IPS DF 6.9 (cell line): Measurements from ENCODE around the gene MGMT.

ENCODE experiments used
- DNase-seq: peaks from one replicate; pipeline ENCODE4 v3.0.0-alpha.2; 2013; ENCODE audit warnings: low read depth, low spot score
- H3K27ac ChIP-seq: one replicate; pipeline ENCODE4 v1.5.1; 2013; ENCODE audit warnings: low read length, control low read depth
- H3K27me3 ChIP-seq: 2 replicates; pipeline ENCODE4 v1.6.1; 2013; ENCODE audit warnings: mild to moderate bottlenecking, low read length; ENCODE audit not compliant: control insufficient read depth, insufficient read depth
- H3K36me3 ChIP-seq: 2 replicates; pipeline ENCODE4 v1.6.1; 2013; ENCODE audit warnings: low read length; ENCODE audit not compliant: control insufficient read depth, insufficient read depth
- H3K4me1 ChIP-seq: 2 replicates; pipeline ENCODE4 v1.6.1; 2013; ENCODE audit warnings: low read length; ENCODE audit not compliant: control insufficient read depth, insufficient read depth
- H3K4me3 ChIP-seq: 2 replicates; pipeline ENCODE4 v1.5.1; 2013; ENCODE audit warnings: mild to moderate bottlenecking, low read length
- H3K9me3 ChIP-seq: 2 replicates; pipeline ENCODE4 v1.6.1; 2013; ENCODE audit warnings: low read length, inconsistent platforms; ENCODE audit not compliant: control insufficient read depth, insufficient read depth
- WGBS: extraction: QIAGEN DNeasy Blood & Tissue Kit; methylation state at CpG from one replicate; pipeline ENCODE4 v1.1.7; 2013; ENCODE audit warnings: mixed read lengths, missing lambda C conversion rate; ENCODE audit not compliant: insufficient read length, insufficient coverage; 5-methylcytosine and 5-hydroxymethylcytosine counted together

The MGMT gene

DNA sequence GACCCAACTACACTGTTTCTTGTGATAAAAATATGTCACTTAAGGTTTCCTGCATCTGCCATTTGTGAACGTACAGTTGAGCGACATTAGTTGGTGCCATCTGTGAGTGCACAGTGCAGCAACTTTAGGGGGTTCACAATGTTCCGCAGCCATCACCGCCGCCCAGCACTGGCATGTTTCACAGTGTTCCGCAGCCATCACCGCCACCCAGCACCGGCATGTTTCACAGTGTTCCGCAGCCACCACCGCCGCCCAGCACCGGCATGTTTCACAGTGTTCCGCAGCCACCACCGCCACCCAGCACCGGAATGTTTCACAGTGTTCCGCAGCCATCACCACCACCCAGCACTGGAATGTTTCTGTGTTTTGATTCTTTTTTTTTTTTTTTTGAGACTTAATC is 83.0 kb downstream of the MGMT start:
- Histone ChIP-seq H3K4me3 (no peak overlapping the region), H3K4me1 (no peaks in the 10 kb centered on the region), H3K36me3 (no peaks in the 10 kb centered on the region), H3K27me3 (no peaks in the 10 kb centered on the region), H3K9me3 (no peaks in the 10 kb centered on the region), H3K27ac (no peak overlapping the region)
- no peak for DNase-seq
- WGBS: no CpG with 5 or more reads among the region's 16 CpGs

DNA sequence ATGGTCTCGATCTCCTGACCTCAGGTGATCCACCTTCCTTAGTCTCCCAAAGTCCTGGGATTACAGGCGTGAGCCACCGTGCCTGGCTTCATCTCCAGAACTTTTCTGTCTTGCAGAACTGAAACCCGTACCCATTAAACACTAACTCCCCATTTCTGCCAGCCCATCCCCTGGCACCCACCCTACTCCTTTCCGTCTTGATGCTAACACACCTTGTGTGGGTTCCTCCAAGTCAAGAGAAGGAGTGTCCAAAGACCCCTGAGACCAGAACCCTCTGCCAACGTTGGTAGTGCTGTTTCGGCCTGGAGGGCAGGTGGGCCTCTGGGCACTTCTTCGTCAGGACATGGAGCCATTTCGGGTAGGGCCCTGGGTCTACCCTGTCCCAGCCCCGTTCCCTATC is 83.6 kb downstream of the MGMT start:
- Histone ChIP-seq H3K27ac (no peak overlapping the region), H3K27me3 (no peaks in the 10 kb centered on the region), H3K36me3 (no peaks in the 10 kb centered on the region), H3K4me3 (no peak overlapping the region), H3K9me3 (no peaks in the 10 kb centered on the region), H3K4me1 (no peaks in the 10 kb centered on the region)
- DNase-seq: no peak
- WGBS: no CpG with 5 or more reads among the region's 10 CpGs

- Histone ChIP-seq H3K4me1 (no peaks in the 10 kb centered on the region), H3K27ac (no peak overlapping the region), H3K9me3 (no peaks in the 10 kb centered on the region), H3K4me3 (no peak overlapping the region), H3K36me3 (no peaks in the 10 kb centered on the region), H3K27me3 (no peaks in the 10 kb centered on the region)
- WGBS: no CpG with 5 or more reads among the region's 14 CpGs
- DNase-seq: no peak
Observed at GRCh38 chr10:129552119-129552518, 85.1 kb downstream of the MGMT start.

DNA sequence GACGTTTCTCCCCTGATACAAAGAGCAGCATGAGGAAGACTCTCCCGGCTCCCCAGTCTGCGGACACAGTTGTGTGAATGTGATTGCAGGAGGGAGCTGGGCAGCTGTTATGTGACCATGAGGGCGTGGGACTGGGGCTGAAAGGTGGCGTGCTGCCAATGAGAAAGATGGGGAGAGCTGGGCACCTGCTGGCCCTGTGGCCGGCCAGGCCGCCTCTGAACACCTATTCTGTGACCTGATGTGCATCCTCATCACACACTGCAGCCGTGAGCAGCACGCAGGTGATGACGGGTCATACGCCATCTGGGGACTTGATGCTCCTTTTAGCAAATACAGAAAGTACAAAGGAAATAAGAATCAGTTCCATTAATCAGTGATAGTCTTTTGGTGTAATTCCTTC is 86.9 kb downstream of the MGMT start:
- Histone ChIP-seq H3K36me3 (no peaks in the 10 kb centered on the region), H3K4me1 (no peaks in the 10 kb centered on the region), H3K27me3 (no peaks in the 10 kb centered on the region), H3K27ac (no peak overlapping the region), H3K4me3 (no peak overlapping the region), H3K9me3 (no peaks in the 10 kb centered on the region)
- DNase-seq: no peak
- no CpG with 5 or more reads among the region's 11 CpGs for WGBS

- no CpG with 5 or more reads among the region's 18 CpGs for WGBS
- H3K27ac ChIP-seq: no peak overlapping the region
- H3K4me1 ChIP-seq: no peaks in the 10 kb centered on the region
- DNase-seq: no peak
- H3K9me3 ChIP-seq: no peaks in the 10 kb centered on the region
- no peaks in the 10 kb centered on the region for H3K36me3 ChIP-seq
- H3K27me3 ChIP-seq: no peaks in the 10 kb centered on the region
- H3K4me3 ChIP-seq: no peak overlapping the region
Observed at GRCh38 chr10:129556316-129556715, 89.3 kb downstream of the MGMT start.

DNA sequence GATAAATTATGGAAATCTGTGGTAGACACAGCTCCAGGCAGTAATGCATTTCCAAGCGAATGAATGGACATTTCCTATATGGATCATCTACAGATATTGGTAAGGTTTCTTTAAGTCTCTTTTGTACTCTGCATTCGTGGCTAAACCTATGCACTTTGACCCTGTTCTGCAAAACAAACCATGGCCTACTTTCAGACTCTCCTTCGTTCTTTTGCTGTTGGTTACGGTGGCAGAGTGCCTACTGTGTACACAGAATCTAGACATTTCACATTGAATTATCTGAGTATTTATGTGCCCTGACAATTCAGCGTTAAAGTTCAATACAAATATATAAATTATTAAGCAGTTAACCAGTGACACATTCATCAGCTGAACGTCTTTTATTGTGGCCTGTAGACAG is 93.3 kb downstream of the MGMT start:
- H3K4me3 ChIP-seq: no peak overlapping the region
- no peaks in the 10 kb centered on the region for H3K9me3 ChIP-seq
- H3K36me3 ChIP-seq: no peaks in the 10 kb centered on the region
- H3K27me3 ChIP-seq: no peaks in the 10 kb centered on the region
- H3K4me1 ChIP-seq: no peaks in the 10 kb centered on the region
- H3K27ac ChIP-seq: no peak overlapping the region
- DNase-seq: no peak
- WGBS: no CpG with 5 or more reads among the region's 6 CpGs

DNA sequence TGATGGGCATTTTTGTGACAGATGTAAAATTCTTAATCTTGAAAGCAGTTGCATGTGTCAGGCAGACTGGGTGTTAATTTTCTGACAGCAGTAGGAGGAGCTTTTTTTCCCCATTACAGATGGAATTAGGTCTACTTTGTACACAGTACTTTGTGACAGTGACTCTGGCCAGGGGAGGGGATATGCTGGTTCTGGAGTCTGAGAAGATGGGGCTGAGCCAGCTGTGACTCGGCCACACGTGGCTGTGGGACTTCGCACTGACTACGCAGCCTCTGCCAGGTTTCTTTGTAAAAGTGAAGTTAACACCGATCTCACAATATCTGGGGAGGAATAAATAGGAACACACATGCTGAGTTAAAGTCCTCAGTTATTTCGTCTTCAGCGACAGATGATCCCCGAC is 95.4 kb downstream of the MGMT start:
- Histone ChIP-seq H3K27ac (no peak overlapping the region), H3K36me3 (no peaks in the 10 kb centered on the region), H3K4me3 (no peak overlapping the region), H3K4me1 (no peaks in the 10 kb centered on the region), H3K9me3 (no peaks in the 10 kb centered on the region), H3K27me3 (no peaks in the 10 kb centered on the region)
- no CpG with 5 or more reads among the region's 8 CpGs for WGBS
- DNase-seq: no peak

DNA sequence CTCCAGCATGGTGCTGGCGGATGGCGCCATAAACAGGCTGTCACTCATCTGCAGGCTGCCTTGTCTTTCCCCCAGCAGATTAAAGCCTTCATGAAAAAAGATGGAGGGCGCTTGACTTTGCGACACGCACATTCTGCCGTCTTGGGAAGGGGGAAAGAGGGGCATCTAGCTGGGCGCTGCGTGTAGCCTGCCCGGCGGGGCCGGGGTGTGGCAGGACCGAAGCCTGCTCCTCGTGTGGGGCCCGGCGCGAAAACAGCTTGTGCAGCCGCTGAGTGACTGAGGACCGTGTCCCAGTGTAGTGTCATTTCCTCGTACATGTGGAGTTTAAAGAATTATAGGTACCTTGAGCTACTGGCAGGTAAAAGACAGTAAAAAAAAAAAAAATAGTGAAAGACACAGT is 97.9 kb downstream of the MGMT start:
- no peak overlapping the region for H3K27ac ChIP-seq
- no peaks in the 10 kb centered on the region for H3K4me1 ChIP-seq
- WGBS: no CpG with 5 or more reads among the region's 19 CpGs
- DNase-seq: no peak
- H3K27me3 ChIP-seq: no peaks in the 10 kb centered on the region
- H3K36me3 ChIP-seq: no peaks in the 10 kb centered on the region
- no peak overlapping the region for H3K4me3 ChIP-seq
- no peaks in the 10 kb centered on the region for H3K9me3 ChIP-seq

GRCh38 chr10:129568583-129569344 is 101.7 kb downstream of the MGMT start:
- Histone ChIP-seq H3K36me3 (no peaks in the 10 kb centered on the region), H3K4me1 (no peaks in the 10 kb centered on the region), H3K9me3 (no peaks in the 10 kb centered on the region), H3K4me3 (no peak overlapping the region), H3K27ac (no peak overlapping the region), H3K27me3 (no peaks in the 10 kb centered on the region)
- no CpG with 5 or more reads among the region's 16 CpGs for WGBS
- no peak for DNase-seq

DNA sequence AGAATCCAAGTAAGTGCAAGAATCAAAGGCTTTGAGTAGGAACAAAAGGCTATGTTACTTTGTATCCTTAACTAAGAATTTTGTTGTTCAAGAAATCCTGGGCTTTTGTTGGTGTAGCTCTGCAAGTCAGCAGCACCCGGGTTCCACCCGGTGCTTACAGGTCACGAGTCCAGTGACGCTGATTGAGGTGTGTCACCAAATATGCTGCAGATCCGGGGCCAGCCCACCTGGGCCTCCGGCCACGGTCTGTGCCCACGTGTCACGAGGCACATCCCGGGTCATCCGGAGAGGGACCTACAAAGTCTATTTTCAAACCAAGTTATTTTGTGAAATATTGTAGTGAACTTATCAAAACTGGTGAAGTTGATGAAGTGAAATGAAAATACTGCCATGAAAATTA is 103.1 kb downstream of the MGMT start:
- H3K4me1 ChIP-seq: no peaks in the 10 kb centered on the region
- no CpG with 5 or more reads among the region's 11 CpGs for WGBS
- DNase-seq: no peak
- H3K9me3 ChIP-seq: no peaks in the 10 kb centered on the region
- H3K27me3 ChIP-seq: no peaks in the 10 kb centered on the region
- no peak overlapping the region for H3K27ac ChIP-seq
- no peaks in the 10 kb centered on the region for H3K36me3 ChIP-seq
- H3K4me3 ChIP-seq: no peak overlapping the region

- Histone ChIP-seq H3K27ac (no peak overlapping the region), H3K4me1 (peaks cover 1% of the 10 kb centered on the region; the same call in 1 of the 2 replicates), H3K9me3 (no peaks in the 10 kb centered on the region), H3K27me3 (no peaks in the 10 kb centered on the region), H3K4me3 (no peak overlapping the region), H3K36me3 (no peaks in the 10 kb centered on the region)
- WGBS: no CpG with 5 or more reads among the region's 12 CpGs
- DNase-seq: no peak
Observed at GRCh38 chr10:129579228-129579627, 112.2 kb downstream of the MGMT start.
